Upper lobe of left lung (tissue), 6 donors: Measurements from ENCODE around the gene EYS. TPM values are rescaled to one million over a fixed set of nuclear protein-coding genes. Genes with fewer than 3 reads are reported as not detected.
"Not testable (repeated sequence)": the region's sequence is repeated elsewhere in the genome, so short reads cannot be mapped to it uniquely, and the experiment has no call there.

Experiments
- ATAC-seq, 2 donors: fragments of 200-7000 bp; cut with Tn5 transposase; one replicate each; pipeline ENCODE4 v1.9.1; 2022; ENCODE audit warnings: mild to moderate bottlenecking in 2 of 2, moderate library complexity in 2 of 2; ENCODE audit not compliant: low FRiP score in 2 of 2
- DNase-seq, 2 donors: peaks; one replicate each; pipeline ENCODE4 v3.0.0-alpha.2; 2019 to 2020
- H3K27ac ChIP-seq, 4 donors: fragments of 200-600 bp; sonication (generic); one replicate each; pipeline ENCODE4 v1.5.1; 2016 to 2019
- H3K27me3 ChIP-seq, 4 donors: fragments of 200-600 bp; sonication (generic); one replicate each; pipeline ENCODE4 v1.5.1; 2017 to 2019
- H3K36me3 ChIP-seq, 4 donors: fragments of 200-600 bp; sonication (generic); one replicate each; pipeline ENCODE4 v1.5.1; 2016 to 2019
- H3K4me1 ChIP-seq, 4 donors: fragments of 200-600 bp; sonication (generic); one replicate each; pipeline ENCODE4 v1.5.1; 2018 to 2019
- H3K4me3 ChIP-seq, 4 donors: fragments of 200-600 bp; sonication (generic); one replicate each; pipeline ENCODE4 v1.5.1; 2017 to 2019; ENCODE audit warnings: mild to moderate bottlenecking in 2 of 4, moderate library complexity in 1 of 4
- H3K9me3 ChIP-seq, 4 donors: fragments of 200-600 bp; sonication (generic); one replicate each; pipeline ENCODE4 v1.5.1; 2018 to 2019
- CTCF ChIP-seq, 6 experiments: fragments of 450-650 bp in 4 of 6; fragments of 200-600 bp in 2 of 6; sonication (generic) in 2 of 6; IDR thresholded peaks; one replicate each; pipeline ENCODE4 v1.5.1; 2016 to 2019; ENCODE audit warnings: antibody characterized with exemption in 6 of 6
- EP300 ChIP-seq, 4 donors: sonication (generic); formaldehyde crosslinking; IDR thresholded peaks; one replicate each; pipeline ENCODE4 v1.5.1; 2017; ENCODE audit warnings: antibody characterized with exemption in 4 of 4, control low read depth in 2 of 4
- POLR2A ChIP-seq, 4 donors: fragments of 450-650 bp; IDR thresholded peaks; one replicate each; pipeline ENCODE4 v1.5.1; 2016 to 2017; ENCODE audit warnings: antibody characterized with exemption in 4 of 4, mild to moderate bottlenecking in 2 of 4
- POLR2AphosphoS5 ChIP-seq, 2 donors: sonication (generic); formaldehyde crosslinking; IDR thresholded peaks; one replicate each; pipeline ENCODE4 v1.5.1; 2017; ENCODE audit warnings: antibody characterized with exemption in 2 of 2
- WGBS, 2 donors: methylation state at CpG; one replicate each; pipeline ENCODE4 v1.1.5; 2017 to 2018; 5-methylcytosine and 5-hydroxymethylcytosine counted together
- total RNA-seq, 6 donors: library from RNA; depleted of rRNA in 4 of 6; stranded (reverse); fragments of >200 nt in 4 of 6; gene quantifications; one replicate each; pipeline versions ENCODE4 v1.1.0 to v1.2.1, GENCODE V29; 2016 to 2021
- donor health status: DM: no; HTN: no; CAD: no; lungs with moderate emphysema.
- donor health status: DM: no; HTN: yes; CAD: no; lungs with severe emphysema.

Gene EYS
- total RNA-seq, 6 donors from 2014 or later = under 0.01 to 0.46 (median 0.28) TPM; not detected in 2

GRCh38 chr6:65637289-65638046 lies 69.6 kb downstream of the EYS start:
- Histone ChIP-seq H3K27me3 (no peaks in the 10 kb centered on the region), H3K27ac (no peak overlapping the region), H3K4me3 (no peak overlapping the region), H3K9me3 (no peaks in the 10 kb centered on the region), H3K4me1 (no peaks in the 10 kb centered on the region), H3K36me3 (no peaks in the 10 kb centered on the region)
- ATAC-seq = no peak
- TF ChIP-seq CTCF (IDR thresholded peaks at IDR 0.05) = no peak
- TF ChIP-seq POLR2A (IDR thresholded peaks at IDR 0.05) = no peak
- no peak for TF ChIP-seq POLR2AphosphoS5 (IDR thresholded peaks at IDR 0.05)
- TF ChIP-seq EP300 (IDR thresholded peaks at IDR 0.05) = no peak
- WGBS, 2 donors = 72 to 90% methylated on average over 8 to 12 of the region's 12 CpGs
- DNase-seq = peak in 1 of 2 donors; percentile 41

GRCh38 chr6:65633501-65633900 lies 73.5 kb downstream of the EYS start:
- WGBS, 2 donors = 77 to 79% methylated on average over 1 of the region's 1 CpG
- TF ChIP-seq EP300 (IDR thresholded peaks at IDR 0.05) (no peak), POLR2AphosphoS5 (IDR thresholded peaks at IDR 0.05) (no peak)
- DNase-seq (no peak), ATAC-seq (no peak)
- Histone ChIP-seq H3K9me3 (no peaks in the 10 kb centered on the region), H3K4me3 (no peak overlapping the region), H3K27me3 (no peaks in the 10 kb centered on the region), H3K36me3 (no peaks in the 10 kb centered on the region), H3K4me1 (no peaks in the 10 kb centered on the region), H3K27ac (no peak overlapping the region)

GRCh38 chr6:65631711-65632110 lies 75.3 kb downstream of the EYS start:
- H3K27ac ChIP-seq = no peak overlapping the region
- no peaks in the 10 kb centered on the region for H3K27me3 ChIP-seq
- no peaks in the 10 kb centered on the region for H3K9me3 ChIP-seq
- WGBS, 2 donors = 63 to 83% methylated on average over 2 of the region's 2 CpGs
- no peaks in the 10 kb centered on the region for H3K4me1 ChIP-seq
- H3K4me3 ChIP-seq = no peak overlapping the region
- TF ChIP-seq POLR2AphosphoS5 (IDR thresholded peaks at IDR 0.05) (no peak), CTCF (IDR thresholded peaks at IDR 0.05) (no peak), EP300 (IDR thresholded peaks at IDR 0.05) (no peak), POLR2A (IDR thresholded peaks at IDR 0.05) (no peak)
- ATAC-seq (no peak), DNase-seq (no peak)
- H3K36me3 ChIP-seq = no peaks in the 10 kb centered on the region

- not testable (repeated sequence) for ATAC-seq, H3K4me1 ChIP-seq, H3K9me3 ChIP-seq, H3K27me3 ChIP-seq, H3K4me3 ChIP-seq, H3K36me3 ChIP-seq, H3K27ac ChIP-seq
- DNase-seq = peak in 1 of 2 donors; percentile 59
- 94 to 95% methylated on average over 15 to 18 of the region's 35 CpGs for WGBS, 2 donors
These were observed 79.5 kb downstream of the EYS start for GRCh38 chr6:65627434-65627999.

- 77 to 96% methylated on average over 5 of the region's 5 CpGs for WGBS, 2 donors
- Histone ChIP-seq H3K27me3 (no peaks in the 10 kb centered on the region), H3K4me1 (no peaks in the 10 kb centered on the region), H3K4me3 (no peak overlapping the region), H3K27ac (no peak overlapping the region), H3K36me3 (no peaks in the 10 kb centered on the region), H3K9me3 (no peaks in the 10 kb centered on the region)
- no peak for ATAC-seq
- TF ChIP-seq EP300 (IDR thresholded peaks at IDR 0.05) = no peak
- TF ChIP-seq CTCF (IDR thresholded peaks at IDR 0.05) = no peak
- no peak for TF ChIP-seq POLR2A (IDR thresholded peaks at IDR 0.05)
- no peak for TF ChIP-seq POLR2AphosphoS5 (IDR thresholded peaks at IDR 0.05)
- no peak for DNase-seq
These were observed 80.0 kb downstream of the EYS start for GRCh38 chr6:65627015-65627414.

GRCh38 chr6:65623566-65623965 lies 83.5 kb downstream of the EYS start:
- no peaks in the 10 kb centered on the region for H3K36me3 ChIP-seq
- H3K9me3 ChIP-seq = no peaks in the 10 kb centered on the region
- H3K4me1 ChIP-seq = no peaks in the 10 kb centered on the region
- H3K4me3 ChIP-seq = no peak overlapping the region
- no peak overlapping the region for H3K27ac ChIP-seq
- ATAC-seq = no peak
- WGBS, 2 donors = 67 to 71% methylated on average over 2 of the region's 2 CpGs
- no peak for TF ChIP-seq CTCF (IDR thresholded peaks at IDR 0.05)
- TF ChIP-seq POLR2AphosphoS5 (IDR thresholded peaks at IDR 0.05) = no peak
- no peak for TF ChIP-seq EP300 (IDR thresholded peaks at IDR 0.05)
- no peak for TF ChIP-seq POLR2A (IDR thresholded peaks at IDR 0.05)
- no peak for DNase-seq
- H3K27me3 ChIP-seq = no peaks in the 10 kb centered on the region
